Adipocyte (in vitro differentiated cells): Measurements from ENCODE around the gene GBP4.

Experiments
- DNase-seq: peaks from one replicate; pipeline ENCODE4 v3.0.0-alpha.2; 2015; ENCODE audit warnings: low read depth
- H3K27me3 ChIP-seq: replicated peaks from 2 replicates; pipeline ENCODE4 v1.7.0; 2013; ENCODE audit warnings: mild to moderate bottlenecking, low read length, moderate library complexity; ENCODE audit not compliant: control insufficient read depth, insufficient read depth
- H3K36me3 ChIP-seq: 2 replicates; pipeline ENCODE4 v1.7.0; 2013; ENCODE audit warnings: low read length, mild to moderate bottlenecking, moderate library complexity; ENCODE audit not compliant: control insufficient read depth, insufficient read depth, severe bottlenecking
- H3K4me1 ChIP-seq: 2 replicates; pipeline ENCODE4 v1.7.0; 2013; ENCODE audit warnings: mild to moderate bottlenecking, low read length, moderate library complexity; ENCODE audit not compliant: control insufficient read depth, insufficient read depth
- H3K4me3 ChIP-seq: 2 replicates; pipeline ENCODE4 v1.7.0; 2013; ENCODE audit warnings: mild to moderate bottlenecking, low read length, moderate library complexity
- H3K9ac ChIP-seq: 2 replicates; pipeline ENCODE4 v1.7.0; 2013; ENCODE audit warnings: mild to moderate bottlenecking, low read length, moderate library complexity
- H3K9me3 ChIP-seq: 2 replicates; pipeline ENCODE4 v1.7.0; 2013; ENCODE audit warnings: mild to moderate bottlenecking, low read length, moderate library complexity; ENCODE audit not compliant: control insufficient read depth

The GBP4 gene

DNA sequence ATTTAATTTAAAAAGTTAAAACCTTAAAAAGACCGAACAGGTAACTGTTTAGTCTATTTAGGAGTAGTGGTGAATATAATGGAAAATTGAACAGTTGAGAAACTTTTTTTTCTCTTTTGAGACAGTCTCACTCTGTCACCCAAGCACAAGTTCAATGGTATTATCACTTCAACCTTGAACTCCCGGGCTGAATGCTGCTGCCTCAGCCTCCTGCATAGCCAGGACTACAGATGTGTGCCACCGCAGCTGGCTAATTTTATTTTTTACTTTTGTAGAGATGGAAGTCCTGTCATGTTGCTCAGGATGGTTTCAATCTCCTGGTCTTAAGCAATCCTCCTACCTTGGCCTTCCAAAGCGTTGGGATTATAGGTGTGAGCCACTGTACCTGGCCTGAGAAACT, 56.6 kb downstream of the GBP4 start:
- no peaks in the 10 kb centered on the region for H3K4me1 ChIP-seq
- DNase-seq, result no peak
- H3K36me3 ChIP-seq, result no peaks in the 10 kb centered on the region
- H3K9ac ChIP-seq, result no peak overlapping the region
- peaks cover 4% of the 10 kb centered on the region for H3K9me3 ChIP-seq
- H3K27me3 ChIP-seq, result no peaks in the 10 kb centered on the region
- H3K4me3 ChIP-seq, result no peak overlapping the region

DNA sequence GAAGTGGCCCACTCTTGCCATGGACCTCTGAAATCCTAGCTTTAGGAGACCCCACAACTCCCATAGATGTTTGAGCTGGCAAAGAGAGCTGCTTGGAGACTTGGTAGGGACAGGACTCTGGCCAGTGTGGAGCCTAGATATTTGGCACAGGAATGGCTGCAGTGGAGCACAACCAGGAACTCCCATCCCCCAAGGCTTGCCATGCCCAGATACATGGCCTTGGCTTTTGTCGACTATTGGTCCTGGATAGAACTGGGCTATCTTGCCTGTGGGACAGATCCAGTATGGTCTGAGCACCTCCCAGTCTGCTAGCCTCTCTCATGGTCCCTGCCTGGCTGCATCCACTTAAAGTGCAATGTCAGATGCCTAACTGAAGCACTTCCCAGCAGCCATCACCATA, 65.0 kb downstream of the GBP4 start:
- H3K4me3 ChIP-seq, result no peak overlapping the region

More for the DNA sequence above, 65.0 kb downstream of the GBP4 start:
- Histone ChIP-seq H3K4me1 (peaks cover 15% of the 10 kb centered on the region), H3K36me3 (no peaks in the 10 kb centered on the region), H3K9ac (no peak overlapping the region), H3K27me3 (no peaks in the 10 kb centered on the region), H3K9me3 (peaks cover 4% of the 10 kb centered on the region)
- DNase-seq, result no peak
